ENCODE measurements around the gene RASD1. TPM values are rescaled to one million over a fixed set of nuclear protein-coding genes. Genes with fewer than 3 reads are reported as not detected.

The RASD1 gene
- total RNA-seq, 4 donors from 2014 or later: 76.9 to 413 (median 322) TPM

DNA sequence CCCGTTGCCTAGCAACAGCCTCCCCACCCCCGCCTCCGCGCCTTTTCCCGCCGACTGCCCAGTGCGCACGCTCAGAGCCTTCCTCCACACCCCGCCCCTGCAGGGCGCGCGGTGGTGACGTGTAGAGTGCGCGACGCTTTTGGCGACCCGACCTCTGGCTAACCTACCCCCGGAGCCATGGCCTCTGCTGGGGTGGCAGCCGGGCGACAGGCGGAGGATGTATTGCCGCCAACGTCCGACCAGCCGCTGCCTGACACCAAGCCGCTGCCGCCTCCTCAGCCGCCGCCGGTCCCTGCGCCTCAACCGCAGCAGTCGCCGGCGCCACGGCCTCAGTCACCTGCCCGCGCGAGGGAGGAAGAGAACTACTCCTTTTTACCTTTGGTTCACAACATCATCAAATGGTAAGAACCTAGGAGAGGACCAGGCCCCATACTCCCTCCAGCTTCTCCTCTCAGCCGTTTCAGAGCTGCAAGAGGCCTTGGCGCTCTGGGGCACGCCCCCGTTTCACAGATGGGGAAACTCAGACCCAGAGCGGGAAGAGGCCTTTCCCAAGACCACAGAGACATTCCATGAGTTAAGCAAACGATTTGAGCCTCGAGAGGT is 19.2 kb downstream of the RASD1 start, which contains the start of gene MED9:
Gene MED9 (plus strand): TSS at position 136 of the 603 bp plus-strand sequence. CDS start 42 bp downstream, at position 178.
- TF ChIP-seq, protein P1, sequence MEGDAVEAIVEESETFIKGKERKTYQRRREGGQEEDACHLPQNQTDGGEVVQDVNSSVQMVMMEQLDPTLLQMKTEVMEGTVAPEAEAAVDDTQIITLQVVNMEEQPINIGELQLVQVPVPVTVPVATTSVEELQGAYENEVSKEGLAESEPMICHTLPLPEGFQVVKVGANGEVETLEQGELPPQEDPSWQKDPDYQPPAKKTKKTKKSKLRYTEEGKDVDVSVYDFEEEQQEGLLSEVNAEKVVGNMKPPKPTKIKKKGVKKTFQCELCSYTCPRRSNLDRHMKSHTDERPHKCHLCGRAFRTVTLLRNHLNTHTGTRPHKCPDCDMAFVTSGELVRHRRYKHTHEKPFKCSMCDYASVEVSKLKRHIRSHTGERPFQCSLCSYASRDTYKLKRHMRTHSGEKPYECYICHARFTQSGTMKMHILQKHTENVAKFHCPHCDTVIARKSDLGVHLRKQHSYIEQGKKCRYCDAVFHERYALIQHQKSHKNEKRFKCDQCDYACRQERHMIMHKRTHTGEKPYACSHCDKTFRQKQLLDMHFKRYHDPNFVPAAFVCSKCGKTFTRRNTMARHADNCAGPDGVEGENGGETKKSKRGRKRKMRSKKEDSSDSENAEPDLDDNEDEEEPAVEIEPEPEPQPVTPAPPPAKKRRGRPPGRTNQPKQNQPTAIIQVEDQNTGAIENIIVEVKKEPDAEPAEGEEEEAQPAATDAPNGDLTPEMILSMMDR (IDR thresholded peaks at IDR 0.05): no peak
- peak; percentile 97 for ATAC-seq (ENCODE audit: low FRiP score)
- DNase-seq (ENCODE audit: low spot score): peak; percentile 83

DNA sequence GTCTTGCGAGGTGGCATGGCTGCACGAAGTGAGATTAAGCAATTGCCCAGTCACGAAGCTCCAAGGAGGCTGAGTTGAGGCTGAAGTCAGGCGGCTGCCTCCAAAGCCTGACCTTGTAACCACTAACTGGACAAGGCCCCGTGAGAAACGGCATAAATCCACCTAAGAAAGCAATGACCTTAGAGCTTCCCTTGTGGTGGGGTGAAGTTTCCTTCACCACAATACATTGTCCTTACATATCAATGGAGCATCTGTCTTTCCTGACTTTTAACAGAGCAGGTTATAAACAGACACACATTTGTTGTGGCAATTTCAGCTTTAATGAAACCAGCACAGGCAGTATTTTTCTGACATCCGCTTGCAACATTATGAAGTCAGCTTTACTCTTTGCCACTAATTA is 21.9 kb downstream of the RASD1 start:
- no peak for DNase-seq (ENCODE audit: low spot score)
- ATAC-seq (ENCODE audit: low FRiP score): no peak

DNA sequence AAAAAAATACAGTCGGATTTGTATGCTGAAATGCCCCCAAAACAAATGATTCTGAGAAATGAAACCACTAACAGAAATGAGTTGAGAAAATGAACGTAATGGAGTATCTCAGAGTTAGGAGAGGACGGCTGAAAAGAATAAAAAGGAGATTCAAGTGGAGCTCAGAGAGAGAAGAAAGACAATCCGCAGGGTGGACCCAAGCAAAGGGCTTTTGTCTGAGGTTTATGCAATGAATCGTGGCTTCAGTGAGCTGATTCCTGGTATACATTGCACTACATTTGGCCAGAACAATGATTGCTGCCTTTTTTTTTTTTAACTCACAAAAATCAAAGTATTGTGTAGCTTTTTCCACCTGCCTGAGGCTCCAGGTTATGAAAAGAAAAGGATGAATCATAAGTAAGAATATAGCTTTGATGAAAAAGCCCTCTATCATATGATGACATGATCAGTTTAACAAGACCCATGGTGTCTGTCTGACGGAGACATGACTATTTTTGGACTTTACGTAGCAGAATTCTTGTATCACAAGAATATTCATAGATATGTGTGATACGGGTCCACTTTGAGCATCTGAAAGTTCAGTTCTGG is 23.8 kb downstream of the RASD1 start:
- ATAC-seq (ENCODE audit: low FRiP score): no peak
- no peak for DNase-seq (ENCODE audit: low spot score)
- TF ChIP-seq, protein P1 (IDR thresholded peaks at IDR 0.05): no peak

More for the DNA sequence above, 21.9 kb downstream of the RASD1 start:
- TF ChIP-seq, protein P1 (IDR thresholded peaks at IDR 0.05): no peak

- ATAC-seq (ENCODE audit: low FRiP score) (no peak), DNase-seq (ENCODE audit: low spot score) (no peak)
- TF ChIP-seq, protein P1 (IDR thresholded peaks at IDR 0.05): no peak
Observed at GRCh38 chr17:17469996-17470395, 26.2 kb downstream of the RASD1 start.

- ATAC-seq (ENCODE audit: low FRiP score) (no peak), DNase-seq (ENCODE audit: low spot score) (no peak)
- TF ChIP-seq, protein P1 (IDR thresholded peaks at IDR 0.05): no peak
Observed at GRCh38 chr17:17469358-17469757, 26.8 kb downstream of the RASD1 start.

DNA sequence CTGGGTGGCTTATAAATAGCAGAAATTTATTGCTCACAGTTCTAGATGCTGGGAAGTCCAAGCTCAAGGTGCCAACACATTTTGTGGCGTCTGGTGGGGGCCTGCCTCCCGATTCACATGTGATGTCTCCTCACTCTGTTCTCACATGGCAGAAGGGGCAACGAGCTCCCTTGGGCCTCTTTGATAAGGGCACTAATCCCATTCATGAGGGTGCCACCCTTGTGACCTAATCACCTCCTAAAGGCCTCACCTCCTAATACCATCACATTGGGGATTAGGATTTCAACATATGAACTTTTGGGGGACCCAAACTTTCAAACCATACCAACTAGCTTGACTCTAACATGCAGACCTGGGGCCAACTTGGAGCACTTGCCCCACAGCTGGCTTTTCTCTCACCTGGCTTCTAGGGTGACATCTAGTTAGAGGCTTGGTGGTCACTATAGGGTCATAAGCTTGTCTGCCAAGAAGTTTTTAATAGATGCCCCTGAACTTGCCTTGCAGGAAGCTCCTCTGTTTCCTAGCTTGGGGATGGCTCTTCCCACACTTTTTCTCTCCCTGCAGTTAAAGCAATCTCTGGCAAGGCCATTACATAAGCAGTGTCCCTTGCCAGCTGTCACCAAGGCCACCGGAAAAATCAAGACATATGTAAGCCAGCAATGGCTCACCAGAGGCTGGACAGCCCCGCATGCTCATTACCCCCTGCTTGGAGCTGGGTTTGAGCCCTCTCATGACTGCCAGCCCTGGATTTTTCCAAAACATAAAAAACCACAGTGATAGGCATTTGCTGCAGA is 27.8 kb downstream of the RASD1 start:
- ATAC-seq (ENCODE audit: low FRiP score): no peak

More for the DNA sequence above, 27.8 kb downstream of the RASD1 start:
- no peak for DNase-seq (ENCODE audit: low spot score)
- TF ChIP-seq, protein P1 (IDR thresholded peaks at IDR 0.05): no peak

All from omental fat pad (tissue), 4 donors.